CD4-positive, alpha-beta T cell treated with Interleukin-15 for 4 hours (primary cell): ENCODE data around the gene CYP46A1.

Source experiments
- DNase-seq: peaks from one replicate; pipeline ENCODE4 v3.0.0-alpha.2; 2020; ENCODE audit warnings: low spot score

CYP46A1 gene

DNA sequence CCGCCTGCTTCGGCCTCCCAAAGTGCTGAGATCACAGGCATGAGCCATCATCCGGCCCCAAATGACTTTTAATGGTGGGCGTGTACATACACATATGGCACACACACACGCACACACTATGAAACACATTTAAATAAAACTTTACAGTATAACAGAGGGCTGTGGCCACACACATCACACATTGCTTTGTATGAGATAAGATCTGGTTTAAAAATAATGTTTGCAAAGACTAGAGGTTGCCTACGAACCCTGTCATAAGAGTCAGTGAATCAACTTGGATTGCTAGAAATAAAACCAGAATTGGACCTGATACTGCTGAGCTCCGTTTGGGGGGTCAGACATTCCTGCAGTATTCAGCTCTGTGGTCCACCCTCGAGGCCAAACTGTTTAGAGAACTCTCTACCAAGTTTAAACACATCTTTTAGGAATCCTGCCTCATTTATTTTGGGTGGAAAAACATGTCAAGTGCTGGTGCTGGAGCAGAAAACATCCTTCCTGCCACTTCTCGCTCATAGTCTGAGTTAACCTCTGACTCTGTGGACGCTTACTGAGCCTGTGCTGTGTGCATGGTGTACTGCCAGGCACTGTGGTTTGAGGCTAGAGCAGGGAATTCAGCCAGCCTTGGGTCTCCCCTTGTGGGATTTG lies 61.3 kb downstream of the CYP46A1 start:
- DNase-seq = no peak

DNA sequence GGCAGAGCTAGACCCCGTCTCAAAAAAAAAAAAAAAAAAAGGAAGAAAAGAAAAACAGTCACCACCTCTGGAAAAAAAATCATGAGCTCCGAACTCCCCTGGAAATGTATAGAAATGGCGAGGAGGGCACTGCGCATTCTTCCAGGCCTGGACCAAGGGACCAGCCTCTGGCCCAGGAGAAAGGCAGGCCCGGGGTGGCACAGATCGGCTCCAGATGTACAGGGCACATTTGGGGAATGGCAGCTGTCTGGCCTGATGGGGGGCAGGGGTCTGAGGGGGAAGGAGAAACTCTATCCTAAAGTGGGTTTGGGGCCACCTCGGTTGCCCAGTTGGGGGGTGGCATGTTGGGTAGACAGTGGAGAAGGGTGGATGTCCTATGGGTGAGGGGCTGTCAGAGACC lies 63.1 kb downstream of the CYP46A1 start:
- DNase-seq = no peak

DNA sequence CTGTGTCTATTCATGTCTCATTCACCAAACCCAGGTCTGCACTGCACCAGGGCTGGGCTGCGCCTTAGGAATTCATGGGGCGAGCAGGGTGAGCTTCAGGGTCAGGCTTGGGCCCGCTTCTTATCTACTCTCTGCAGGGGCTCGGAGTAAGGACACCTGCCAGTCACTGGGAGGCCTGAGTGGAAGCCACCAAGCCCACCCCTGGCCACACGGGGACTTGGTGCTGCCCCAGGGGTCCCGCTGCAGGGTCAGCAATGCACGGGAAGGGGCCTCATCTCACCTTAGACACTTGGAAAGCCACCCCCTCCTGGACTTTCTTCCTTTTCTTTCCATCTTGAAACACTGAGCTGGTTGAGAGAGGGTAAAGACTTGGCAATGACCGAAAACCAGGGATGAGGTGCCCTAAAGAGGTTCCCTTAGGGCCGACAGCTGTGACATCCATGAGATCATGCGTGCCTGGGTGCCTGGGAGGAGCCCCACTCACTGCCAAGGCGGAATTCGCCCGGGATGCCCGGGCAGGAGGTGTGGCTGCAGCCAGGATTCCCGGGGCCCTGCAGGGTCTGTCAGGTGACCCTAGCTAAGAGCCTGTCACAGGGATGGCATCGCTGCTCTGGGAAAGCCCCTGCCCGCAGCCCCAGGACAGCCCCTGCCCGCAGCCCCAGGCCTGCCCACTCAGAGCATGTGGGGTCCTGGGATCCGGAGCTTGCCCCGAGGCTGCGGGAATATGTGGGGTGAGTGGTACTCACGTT lies 63.7 kb downstream of the CYP46A1 start:
- no peak for DNase-seq

DNA sequence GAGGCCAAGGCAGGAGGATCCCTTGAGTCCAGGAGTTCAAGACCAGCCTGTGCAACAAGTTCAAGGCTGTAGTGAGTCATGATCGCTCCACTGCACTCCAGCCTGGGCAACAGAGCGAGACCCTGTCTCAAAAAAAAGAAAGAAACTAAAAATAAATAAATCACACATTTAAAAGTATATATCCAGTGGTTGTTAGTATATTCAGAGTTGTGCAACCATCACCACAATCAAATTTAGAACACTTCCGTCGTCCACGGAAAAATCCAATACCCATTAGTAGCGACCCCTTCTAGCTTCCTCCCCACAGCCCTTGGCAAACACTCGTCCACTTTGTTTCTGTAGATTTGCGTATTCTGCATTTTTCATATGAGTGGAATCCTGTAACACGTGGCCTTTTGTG lies 64.4 kb downstream of the CYP46A1 start:
- DNase-seq = no peak

DNA sequence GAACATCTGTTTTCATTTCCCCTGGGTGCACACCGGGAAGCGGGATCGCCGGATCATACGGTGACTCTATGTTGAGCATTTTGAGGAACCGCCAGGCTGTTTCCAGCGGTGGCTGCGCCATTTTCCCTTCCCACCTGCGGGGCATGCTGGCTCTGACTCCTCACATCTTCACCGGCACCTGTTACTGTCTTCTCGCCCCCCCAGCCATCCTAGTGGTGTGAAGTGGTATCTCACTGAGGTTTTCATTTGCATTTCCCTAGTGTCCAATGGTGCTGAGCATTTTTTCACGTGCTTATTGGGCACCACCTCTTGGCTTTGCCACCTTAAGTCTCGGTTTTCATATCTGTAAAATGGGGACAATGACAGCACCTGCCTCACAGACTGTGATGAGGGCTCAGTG lies 65.0 kb downstream of the CYP46A1 start:
- DNase-seq = no peak

DNA sequence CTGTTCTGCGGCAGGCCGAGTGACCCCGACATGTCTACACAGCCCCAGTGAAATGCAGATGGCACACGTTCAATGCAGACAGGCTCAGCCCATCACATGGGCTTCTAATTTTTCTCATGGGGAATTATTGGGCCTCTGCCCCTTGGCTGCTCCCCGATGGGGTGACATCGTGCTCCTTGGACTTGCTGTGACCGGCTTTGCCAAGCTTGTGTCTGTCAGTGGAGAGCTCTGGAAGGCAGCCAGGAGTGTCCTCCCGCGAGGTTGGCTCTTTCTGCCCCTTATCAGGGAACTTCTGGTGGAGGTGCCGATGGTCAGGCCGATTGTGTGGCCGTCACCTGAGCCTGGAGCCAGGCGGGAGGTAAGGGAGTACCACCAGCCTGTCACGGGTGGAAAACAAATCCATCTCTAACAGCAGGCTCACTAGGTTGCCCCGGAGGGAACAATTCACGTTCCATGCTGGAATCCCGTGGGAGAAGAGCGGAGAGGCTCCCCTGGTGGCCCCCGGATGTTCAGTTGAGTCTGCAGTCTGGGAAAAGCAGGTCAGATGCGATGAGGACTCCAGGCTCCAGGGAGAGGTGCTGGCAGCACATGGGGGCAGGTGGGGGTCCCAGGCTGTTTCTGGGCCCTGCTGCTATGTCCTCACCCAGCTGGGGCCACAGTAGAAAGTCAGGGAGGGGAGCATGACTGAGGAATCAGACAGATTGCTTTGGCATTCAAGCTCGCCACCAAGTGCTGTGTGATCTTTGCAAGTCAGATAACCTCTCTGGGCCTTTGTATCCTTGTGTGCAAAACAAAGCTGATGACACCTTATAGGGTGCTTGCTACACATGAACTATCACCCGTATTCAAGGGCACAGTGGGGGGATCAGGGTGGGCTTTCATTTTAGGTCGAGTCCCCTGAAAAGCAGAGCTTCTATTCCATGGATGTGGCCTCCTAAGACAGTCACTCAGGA lies 65.9 kb downstream of the CYP46A1 start:
- no peak for DNase-seq

DNA sequence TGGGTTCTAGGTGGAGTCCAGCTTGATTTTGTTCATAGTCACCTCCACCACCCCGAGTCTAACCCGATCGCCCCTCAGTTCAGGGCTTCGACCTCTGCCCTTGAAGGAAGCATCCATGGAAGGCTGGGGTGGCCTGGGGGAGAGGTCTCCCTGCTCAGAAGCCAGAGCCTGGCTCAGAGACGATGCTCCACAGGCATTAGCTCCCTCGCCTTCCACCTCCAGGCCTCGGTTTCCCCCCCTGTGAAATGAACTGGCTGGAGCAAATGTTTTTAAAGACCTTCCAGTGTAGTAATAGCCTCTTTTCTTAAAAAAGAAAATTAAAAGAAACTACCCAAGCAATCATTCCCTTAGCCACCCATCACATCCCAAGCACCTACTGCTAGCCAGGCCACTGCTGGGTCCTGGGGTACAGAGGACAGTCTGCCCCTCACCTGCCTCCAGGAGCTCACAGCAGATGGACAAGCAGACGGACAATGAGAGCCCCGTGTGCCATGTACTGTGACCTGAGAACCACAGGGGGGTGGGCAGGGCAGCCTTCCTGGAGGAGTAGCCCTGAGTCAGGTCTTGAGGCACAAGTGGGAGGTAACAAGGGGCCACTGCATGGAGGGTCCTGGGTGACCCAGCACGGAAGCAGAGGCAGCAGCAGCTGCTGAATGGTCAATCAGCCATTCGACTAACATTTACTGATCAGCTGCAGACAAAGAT lies 66.8 kb downstream of the CYP46A1 start:
- DNase-seq = no peak

DNA sequence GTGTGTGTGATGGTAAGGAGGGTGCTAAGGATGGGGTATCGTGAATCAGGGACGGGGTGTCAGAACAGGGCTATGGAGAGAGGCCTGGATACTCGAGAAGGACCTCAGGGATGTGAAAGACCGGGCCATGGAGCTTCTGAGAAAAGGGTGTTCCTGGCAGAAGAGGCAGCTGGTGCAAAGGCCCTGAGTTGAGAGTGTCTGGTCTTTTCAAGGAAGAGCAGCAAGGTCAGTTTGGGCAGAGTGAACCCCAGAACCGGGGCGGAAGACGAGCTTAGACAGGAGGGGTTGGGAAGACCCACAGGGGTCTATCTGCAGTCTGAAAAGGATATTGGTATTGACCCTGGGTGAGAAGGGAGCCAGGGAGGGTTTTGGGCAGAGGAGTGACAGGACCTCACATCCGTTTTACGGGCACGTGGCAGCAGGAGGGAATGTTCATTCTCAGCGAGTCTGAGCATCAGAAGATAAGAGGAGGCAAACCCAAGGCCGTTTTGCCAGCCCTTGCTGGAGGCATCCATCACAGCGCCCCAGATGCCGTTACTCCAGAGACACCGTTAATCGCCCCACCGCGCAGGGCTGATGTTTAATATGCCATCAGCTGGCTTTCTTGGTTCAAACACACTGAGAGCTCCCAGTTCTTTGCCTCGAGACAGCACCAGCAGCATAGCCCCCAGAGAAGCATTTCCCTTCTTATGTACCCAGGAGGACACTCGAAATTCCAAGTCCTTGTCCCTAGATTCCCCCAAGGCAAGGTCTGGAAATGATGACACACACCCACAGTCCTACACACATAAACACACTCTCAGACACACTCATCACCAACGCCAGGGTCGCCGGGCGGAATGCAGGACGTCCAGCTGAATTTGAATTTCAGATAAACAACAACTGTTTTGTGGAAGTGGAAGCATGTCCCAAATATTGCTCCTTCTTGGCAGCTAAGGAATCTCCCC lies 67.7 kb downstream of the CYP46A1 start:
- no peak for DNase-seq

DNA sequence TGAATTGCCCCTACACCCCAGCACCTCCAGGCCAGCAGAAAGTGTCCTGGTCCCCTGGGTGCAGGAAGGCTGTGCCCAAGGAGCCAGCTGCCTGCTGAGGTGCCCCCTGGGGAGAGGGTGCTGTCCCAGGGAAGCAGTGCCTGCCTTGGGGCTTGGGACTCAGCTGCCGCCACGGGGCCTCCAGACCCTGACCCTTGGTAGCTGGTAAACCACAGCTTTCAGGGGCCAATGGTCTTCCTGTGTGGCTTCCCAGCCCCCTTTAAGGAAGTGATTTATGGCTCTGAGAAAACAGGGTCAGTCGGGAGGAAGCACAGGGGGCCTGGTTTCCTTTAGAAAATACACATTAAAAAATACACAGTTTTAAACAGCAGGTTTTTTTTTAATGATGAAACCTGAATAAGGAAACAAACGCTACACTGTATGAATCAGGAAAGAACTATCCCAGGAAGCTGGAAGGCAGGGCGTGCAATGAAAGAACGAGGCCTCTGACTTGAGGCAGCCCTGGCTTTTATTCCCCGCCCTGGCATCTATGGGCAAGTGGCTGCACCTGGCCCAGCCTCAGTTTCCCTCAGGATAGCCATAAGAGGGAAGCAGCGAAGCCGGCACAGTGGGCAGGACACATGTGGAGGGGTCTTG lies 68.5 kb downstream of the CYP46A1 start:
- no peak for DNase-seq

DNA sequence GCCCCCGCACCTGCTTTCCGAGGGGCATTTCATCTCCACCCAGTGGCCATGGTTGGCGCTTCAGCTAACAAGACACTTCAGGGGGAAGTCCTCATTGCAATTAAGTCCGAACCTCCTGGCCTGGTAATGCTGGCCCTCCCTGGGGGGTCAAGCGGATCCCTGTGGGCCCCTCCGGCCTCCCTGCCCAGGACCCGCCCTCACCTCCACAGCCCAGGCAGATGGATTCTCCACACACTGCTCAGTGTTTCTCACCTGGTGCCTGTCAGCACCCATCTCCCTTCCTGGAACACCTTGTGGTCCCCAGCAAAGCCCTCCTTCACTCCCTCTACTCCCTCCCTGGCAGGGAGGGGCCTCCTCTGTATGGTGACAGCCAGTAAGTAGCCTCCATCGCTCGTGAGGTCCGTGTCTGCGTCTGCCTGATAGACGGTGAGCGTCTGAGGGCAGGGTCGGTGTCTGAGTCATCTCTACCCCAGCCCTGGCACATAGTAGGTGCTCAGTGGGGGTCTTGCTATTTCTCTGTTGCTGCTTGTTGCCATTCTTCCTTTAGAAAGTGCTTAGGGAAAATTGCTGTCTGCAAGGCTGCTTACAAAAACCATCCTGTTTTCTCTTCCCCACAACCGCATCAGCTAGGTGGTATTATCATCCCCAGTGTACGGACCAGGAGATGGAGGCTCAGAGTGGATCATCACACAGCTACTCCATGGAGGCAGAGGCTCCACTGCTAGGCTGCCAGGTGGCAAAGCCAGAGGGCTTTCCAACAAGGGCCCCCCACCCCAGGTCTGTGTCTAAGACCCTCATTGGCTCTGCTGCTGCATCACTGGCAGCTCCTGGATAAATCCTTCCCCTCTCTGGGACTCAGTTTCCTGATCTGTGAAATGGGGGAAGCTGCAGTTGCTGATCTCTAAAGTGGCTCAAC lies 69.4 kb downstream of the CYP46A1 start:
- no peak for DNase-seq

DNA sequence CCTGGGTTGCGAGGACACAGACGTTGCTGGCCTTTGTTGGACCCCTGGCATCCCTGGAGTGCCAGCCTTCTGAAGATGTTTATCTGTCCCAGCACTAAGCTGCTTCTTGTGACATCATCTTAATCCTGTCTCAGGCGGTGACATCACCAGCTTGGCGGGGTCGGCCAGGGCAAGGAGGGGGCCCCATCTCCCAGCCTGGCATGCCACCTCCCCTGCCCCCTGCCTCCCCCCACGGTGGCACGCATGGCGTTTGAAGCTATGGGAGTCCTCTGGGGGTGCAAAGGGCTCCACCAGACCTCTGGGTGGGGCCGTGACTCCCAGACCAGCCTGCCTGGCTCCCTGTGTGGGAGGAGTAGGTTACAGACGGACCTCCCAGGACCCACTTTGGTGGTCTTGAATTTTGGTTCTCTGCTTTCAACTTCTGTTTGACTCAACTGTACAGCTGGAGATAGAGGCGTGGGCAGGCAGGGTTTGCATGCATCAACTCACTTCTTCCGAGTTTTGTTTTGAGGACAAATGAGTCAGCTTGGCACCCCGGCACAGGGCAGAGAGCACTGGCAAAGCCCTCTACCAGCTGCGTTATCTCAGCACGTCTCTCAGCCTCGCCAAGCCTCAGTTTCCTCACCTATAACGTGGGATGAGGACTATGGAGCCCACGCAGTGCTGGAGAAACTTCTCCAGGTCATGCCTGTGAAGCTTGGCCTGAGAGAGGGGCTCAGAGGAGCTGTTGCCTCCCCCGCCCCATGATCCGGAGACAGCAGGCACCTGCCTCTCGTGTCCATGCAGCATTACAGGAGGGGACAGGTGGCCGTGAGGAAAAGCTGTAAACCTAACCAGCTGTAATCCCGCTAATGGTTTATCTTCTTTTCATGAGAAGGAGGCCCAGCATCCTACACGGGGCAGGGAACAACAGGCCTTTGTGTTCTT lies 70.3 kb downstream of the CYP46A1 start:
- no peak for DNase-seq

DNA sequence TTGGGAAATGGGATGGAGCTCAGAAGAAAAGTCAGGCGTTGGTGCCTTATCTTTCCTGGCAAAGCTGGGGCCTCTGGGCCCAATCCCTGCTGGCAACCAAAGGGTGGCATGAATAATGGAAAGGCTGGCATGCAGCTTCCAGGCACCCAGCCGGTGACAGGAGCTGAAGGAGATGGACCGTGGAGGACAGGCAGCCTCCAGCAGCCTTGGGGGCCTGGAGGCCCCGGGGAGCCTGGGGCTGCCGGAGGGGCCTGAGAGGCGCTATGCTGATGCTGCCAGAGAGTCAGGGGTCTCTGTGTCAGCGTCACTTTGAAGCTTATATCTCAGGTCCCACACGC lies 70.9 kb downstream of the CYP46A1 start:
- no peak for DNase-seq

DNA sequence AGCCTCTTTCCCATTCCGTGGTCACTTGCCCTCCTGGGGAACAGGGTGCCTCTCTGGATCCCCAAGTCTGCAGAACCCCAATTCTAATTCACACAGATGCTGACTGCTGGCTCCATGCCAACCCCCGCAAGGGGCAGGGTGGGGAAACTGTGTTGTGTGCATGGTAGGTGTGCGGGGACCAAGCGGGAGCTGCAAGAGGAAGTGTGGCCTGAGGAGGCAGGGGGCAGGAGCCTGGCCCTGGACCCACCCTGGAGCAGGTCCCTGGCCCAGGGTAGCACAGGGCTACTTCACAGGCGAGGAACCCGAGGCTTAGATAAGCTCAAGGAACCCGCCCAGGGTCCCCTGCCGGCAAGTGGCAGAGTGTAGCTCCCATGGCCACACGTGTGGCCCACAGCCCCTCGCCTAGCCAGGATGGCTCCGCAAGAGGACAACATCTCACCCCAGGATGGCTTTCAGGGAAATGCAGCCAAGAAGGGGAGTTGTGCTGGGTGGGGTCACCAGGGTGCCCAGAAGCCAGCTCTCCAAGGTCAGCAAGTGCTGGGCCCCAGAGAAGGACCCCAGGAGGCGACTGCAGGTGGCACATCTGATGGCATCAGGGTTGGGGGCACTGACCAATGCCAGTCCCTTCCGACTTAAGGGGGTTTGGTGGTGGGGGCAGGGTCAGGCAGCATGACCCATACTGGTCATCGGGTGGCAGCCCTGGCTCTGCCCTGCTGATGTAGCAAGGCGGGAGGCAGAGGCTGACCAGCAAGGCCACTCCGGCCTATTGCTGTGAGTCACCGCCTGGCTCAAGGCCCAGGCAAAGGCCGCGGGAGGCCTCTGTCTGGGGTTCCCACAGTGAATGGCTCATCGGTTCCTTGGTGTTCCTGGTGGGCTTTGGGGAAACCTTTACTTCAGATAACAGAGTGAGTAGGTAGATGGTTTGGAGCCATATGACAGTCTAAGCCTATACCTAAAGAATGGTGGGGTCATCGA lies 71.8 kb downstream of the CYP46A1 start:
- no peak for DNase-seq

DNA sequence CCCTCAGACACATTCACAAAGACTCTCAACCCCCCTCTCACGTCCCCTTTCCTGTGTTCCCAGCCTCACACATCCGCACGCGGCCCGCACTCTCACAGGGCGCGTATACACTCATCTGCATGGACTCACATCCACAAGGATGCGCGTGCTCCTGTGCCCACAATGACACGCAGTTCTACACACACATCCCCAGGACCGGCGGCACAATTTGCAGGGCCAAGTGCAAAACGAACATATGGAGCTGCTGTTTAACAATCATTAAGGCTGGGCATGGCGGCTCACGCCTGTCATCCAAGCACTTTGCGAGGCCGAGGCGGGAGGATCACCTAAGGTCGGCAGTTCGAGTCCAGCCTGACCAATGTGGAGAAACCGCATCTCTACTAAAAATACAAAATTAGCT lies 72.7 kb downstream of the CYP46A1 start:
- DNase-seq = no peak

DNA sequence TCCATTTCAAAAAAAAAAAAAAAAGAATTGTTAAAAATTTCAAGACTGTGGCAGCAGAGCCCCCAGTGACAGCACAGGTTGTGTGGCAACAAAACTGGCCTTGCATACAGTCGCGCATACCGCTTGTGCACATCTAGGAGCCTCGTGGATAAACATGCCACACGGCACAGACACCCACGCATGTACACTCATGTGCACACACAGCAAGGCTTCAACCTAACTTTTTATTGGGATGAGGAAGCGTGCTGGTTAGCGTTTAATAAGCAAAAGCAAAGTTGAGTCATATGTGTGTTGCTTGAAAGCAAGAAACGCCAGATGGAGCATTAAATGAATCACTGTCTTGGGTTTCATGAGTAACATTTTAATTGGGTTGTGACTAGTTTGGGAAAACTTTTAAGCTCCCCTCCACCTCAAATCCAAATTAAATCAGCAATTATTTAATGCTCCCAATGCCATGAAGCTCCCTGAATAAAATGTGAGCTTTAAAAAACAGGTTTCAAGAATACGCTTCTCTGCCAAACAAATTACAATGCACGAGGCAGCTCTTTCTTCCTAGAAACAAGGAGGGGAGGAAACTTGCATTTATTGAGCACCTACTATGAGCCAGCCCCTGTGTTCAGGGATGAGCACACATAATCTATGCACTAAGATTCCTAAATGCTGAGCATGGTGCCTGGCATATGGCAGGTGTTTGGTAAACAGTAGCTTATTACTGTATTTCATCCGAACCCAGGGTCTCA lies 73.4 kb downstream of the CYP46A1 start:
- no peak for DNase-seq

DNA sequence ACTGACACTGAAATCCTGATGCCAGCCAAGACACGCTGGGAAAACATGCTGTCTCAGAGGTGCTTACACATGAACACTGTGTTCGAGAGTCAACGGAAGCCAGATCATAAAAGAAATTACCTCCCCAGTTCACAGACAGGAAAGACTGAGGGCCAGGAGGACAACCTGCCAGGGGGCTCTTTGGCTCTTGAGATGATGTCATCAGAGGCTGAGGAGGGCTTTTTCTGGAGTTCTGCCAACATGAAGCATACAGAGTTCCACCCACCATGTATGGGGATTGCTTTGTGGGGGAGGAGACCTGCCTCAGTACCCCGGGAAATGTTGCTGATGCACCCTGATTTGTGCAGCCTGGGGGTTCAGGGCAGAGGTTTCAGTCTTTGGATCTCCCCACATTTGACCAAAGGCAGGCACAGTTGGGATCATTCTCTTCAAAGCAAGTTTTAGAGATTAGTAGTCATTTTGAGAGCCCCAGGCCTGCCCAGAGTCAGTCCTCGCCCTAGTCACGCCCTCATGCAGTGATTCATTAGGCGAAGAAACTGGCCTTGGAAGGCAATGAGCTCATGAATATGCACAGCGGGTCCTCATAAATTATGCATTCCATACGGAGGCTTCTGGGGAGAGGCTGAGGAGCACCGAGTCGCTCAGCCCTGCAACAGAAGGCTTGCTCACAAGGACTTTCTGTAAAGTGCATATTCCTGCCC lies 74.2 kb downstream of the CYP46A1 start:
- no peak for DNase-seq
